GM18873 (cell line): ENCODE results near the gene N4BP2L2.

Experiments used
- ATAC-seq: cut with Tn5 transposase; IDR thresholded peaks from one replicate; pipeline ENCODE4 v1.9.1; 2021; ENCODE audit warnings: mild to moderate bottlenecking, moderate library complexity, moderate number of reproducible peaks; ENCODE audit not compliant: unreplicated experiment, low FRiP score

Gene N4BP2L2

DNA sequence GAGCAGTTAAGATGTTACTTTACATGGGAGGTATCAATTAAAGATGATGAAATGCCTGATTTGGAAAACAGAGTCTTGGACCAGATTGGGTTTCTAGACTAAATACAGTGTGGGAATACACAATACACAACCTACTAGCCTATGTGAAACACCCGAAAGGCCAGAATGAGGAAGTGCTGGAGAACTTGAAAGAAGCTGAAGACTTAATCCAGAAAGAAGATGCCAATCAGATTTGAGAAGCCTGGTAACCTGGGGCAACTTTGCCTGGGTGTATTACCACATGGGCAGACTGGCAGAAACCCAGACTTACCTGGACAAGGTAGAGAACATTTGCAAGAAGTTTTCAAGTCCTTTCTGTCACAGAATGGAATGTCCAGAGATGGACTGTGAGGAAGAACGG lies 153.9 kb downstream of the N4BP2L2 start:
- no peak for ATAC-seq

DNA sequence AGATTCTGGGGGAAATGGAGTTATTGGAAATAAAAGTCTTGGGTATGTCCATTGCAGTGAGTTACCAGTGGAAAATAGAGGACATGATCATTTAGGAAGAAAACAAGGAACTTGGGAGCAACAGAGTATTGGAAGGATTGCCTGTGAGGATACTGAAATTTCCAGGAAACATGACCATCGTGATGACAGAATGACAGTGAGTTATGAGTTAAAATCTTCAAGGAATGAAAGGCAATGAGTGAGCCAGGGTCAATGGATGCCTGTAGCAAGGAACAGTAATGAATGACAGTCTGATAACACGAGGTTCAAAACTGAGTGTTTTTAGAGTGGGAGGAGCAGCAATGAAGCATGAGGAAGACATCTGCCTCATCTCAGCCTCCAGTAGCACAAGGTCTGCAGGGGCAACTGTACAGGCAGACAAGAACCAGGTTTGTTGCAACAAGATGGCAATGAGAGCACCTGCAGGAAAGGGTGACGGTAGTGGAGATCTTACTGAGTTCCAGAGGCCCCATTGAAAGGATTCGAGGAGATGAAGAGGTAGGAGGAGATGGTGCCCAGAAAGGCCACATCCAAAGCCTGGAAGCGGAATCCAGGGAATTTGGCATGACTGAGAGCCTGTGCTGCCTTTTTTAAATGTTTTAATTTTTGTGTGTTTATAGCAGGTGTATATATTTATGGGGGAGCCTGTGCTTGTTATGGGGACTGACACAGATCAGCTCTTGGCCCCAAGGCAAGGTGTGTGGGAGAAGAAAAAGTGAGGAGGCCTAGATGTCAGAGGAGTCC lies 154.6 kb downstream of the N4BP2L2 start:
- no peak for ATAC-seq
